Smooth muscle cell (in vitro differentiated cells): Measurements from ENCODE around the gene MT1A. TPM values are rescaled to one million over a fixed set of nuclear protein-coding genes. Genes with fewer than 3 reads are reported as not detected.
"Not testable (repeated sequence)": the region's sequence is repeated elsewhere in the genome, so short reads cannot be mapped to it uniquely, and the experiment has no call there.

Experiments used
- DNase-seq: peaks from one replicate; lab custom pipeline; 2025; ENCODE audit not compliant: unreplicated experiment; lab: John Stamatoyannopoulos, UW
- H2AFZ ChIP-seq: fragments of 200-600 bp; sonication (generic); 2 replicates; pipeline ENCODE4 v1.6.0; 2016; ENCODE audit warnings: antibody characterized with exemption, low read depth, mild to moderate bottlenecking
- H3F3A ChIP-seq: fragments of 200-600 bp; sonication (generic); 2 replicates; pipeline ENCODE4 v1.6.0; 2017; ENCODE audit warnings: antibody characterized with exemption, low read depth
- H3K27ac ChIP-seq: fragments of 200-600 bp; sonication (generic); 2 replicates; pipeline ENCODE4 v1.5.1; 2016; ENCODE audit warnings: low read depth, mild to moderate bottlenecking
- H3K27me3 ChIP-seq: fragments of 200-600 bp; sonication (generic); 2 replicates; pipeline ENCODE4 v1.6.1; 2016; ENCODE audit warnings: low read depth, mild to moderate bottlenecking
- H3K36me3 ChIP-seq: fragments of 200-600 bp; sonication (generic); 2 replicates; pipeline ENCODE4 v1.5.1; 2016; ENCODE audit warnings: low read depth
- H3K4me1 ChIP-seq: fragments of 200-600 bp; sonication (generic); 2 replicates; pipeline ENCODE4 v1.5.1; 2016; ENCODE audit warnings: low read depth
- H3K4me2 ChIP-seq: fragments of 200-600 bp; sonication (generic); 2 replicates; pipeline ENCODE4 v1.6.0; 2016; ENCODE audit warnings: mild to moderate bottlenecking
- H3K4me3 ChIP-seq: fragments of 200-600 bp; sonication (generic); 2 replicates; pipeline ENCODE4 v1.5.1; 2016; ENCODE audit warnings: mild to moderate bottlenecking
- H3K79me2 ChIP-seq: fragments of 200-600 bp; sonication (generic); 2 replicates; pipeline ENCODE4 v1.6.0; 2016; ENCODE audit warnings: low read depth, mild to moderate bottlenecking
- H3K9ac ChIP-seq: fragments of 200-600 bp; sonication (generic); 2 replicates; pipeline ENCODE4 v1.6.0; 2016; ENCODE audit warnings: low read depth
- H3K9me3 ChIP-seq: fragments of 200-600 bp; sonication (generic); replicated peaks from 2 replicates; pipeline ENCODE4 v1.5.1; 2016; ENCODE audit warnings: low read depth
- H4K20me1 ChIP-seq: fragments of 200-600 bp; sonication (generic); 2 replicates; pipeline ENCODE4 v1.6.0; 2016; ENCODE audit warnings: low read depth
- WGBS: methylation state at CpG from one replicate; pipeline ENCODE4 v1.1.7; 2016; ENCODE audit warnings: low lambda C conversion rate; 5-methylcytosine and 5-hydroxymethylcytosine counted together
- polyA plus RNA-seq: library from polyadenylated mRNA; unstranded; fragments of >200 nt; fragmentation: Nextera tagmentation; extraction: Ambion mirVana; gene quantifications from 2 replicates; pipeline ENCODE4 v1.2.1, GENCODE V29; 2016
- total RNA-seq: library from RNA; depleted of rRNA; stranded (reverse); fragments of >200 nt; gene quantifications from 2 replicates; pipeline ENCODE4 v1.2.3, GENCODE V29; 2014
- TF ChIP-seq, protein P1 (sequence below): fragments of 200-600 bp; sonication (generic); IDR thresholded peaks from 2 replicates; pipeline ENCODE4 v1.5.1; 2017; ENCODE audit warnings: borderline replicate concordance, mild to moderate bottlenecking, antibody characterized with exemption; ENCODE audit not compliant: insufficient read depth, poor library complexity, severe bottlenecking

MT1A gene
- total and polyA plus RNA-seq, 2 experiments from 2014 or later, result not detected

DNA sequence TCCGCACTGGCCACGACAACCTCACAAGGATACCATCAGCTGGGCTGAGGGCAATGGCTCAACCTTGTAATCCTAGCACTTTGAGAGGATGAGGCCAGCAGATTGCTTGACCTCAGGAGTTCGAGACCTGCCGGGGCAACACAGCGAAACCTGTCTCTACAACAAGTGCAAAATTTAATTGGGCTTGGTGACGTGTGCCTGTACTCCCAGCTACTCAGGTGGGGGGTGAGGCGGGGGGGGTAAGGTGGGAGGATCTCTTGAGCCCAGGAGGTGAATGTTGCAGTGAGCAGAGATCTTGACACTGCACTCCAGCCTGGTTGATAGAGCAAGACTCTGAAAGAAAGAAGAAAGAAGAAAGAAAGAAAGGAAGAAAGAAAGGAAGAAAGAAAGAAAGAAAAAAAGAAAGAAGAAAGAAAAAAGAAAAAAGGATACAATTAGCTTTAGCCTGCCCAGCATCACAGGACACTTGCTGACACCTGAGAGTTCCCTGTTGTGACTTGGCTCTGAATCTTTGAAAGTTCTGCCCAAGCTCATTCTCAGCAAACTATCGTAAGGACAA is 18.0 kb upstream of the MT1A start:
- peaks cover under 1% of the 10 kb centered on the region for H3K4me1 ChIP-seq
- no peak overlapping the region for H2AFZ ChIP-seq
- H4K20me1 ChIP-seq, result no peaks in the 10 kb centered on the region
- 85% methylated on average over 8 of the region's 8 CpGs for WGBS
- no peak for DNase-seq
- H3K27me3 ChIP-seq, result peaks cover 50% of the 10 kb centered on the region
- H3K4me2 ChIP-seq, result no peak overlapping the region
- no peak overlapping the region for H3K9ac ChIP-seq
- no peaks in the 10 kb centered on the region for H3K9me3 ChIP-seq
- H3K4me3 ChIP-seq, result no peak overlapping the region
- no peaks in the 10 kb centered on the region for H3F3A ChIP-seq
- H3K79me2 ChIP-seq, result no peaks in the 10 kb centered on the region
- H3K36me3 ChIP-seq, result no peaks in the 10 kb centered on the region
- no peak overlapping the region for H3K27ac ChIP-seq
- TF ChIP-seq, protein P1, sequence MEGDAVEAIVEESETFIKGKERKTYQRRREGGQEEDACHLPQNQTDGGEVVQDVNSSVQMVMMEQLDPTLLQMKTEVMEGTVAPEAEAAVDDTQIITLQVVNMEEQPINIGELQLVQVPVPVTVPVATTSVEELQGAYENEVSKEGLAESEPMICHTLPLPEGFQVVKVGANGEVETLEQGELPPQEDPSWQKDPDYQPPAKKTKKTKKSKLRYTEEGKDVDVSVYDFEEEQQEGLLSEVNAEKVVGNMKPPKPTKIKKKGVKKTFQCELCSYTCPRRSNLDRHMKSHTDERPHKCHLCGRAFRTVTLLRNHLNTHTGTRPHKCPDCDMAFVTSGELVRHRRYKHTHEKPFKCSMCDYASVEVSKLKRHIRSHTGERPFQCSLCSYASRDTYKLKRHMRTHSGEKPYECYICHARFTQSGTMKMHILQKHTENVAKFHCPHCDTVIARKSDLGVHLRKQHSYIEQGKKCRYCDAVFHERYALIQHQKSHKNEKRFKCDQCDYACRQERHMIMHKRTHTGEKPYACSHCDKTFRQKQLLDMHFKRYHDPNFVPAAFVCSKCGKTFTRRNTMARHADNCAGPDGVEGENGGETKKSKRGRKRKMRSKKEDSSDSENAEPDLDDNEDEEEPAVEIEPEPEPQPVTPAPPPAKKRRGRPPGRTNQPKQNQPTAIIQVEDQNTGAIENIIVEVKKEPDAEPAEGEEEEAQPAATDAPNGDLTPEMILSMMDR, result no peak

DNA sequence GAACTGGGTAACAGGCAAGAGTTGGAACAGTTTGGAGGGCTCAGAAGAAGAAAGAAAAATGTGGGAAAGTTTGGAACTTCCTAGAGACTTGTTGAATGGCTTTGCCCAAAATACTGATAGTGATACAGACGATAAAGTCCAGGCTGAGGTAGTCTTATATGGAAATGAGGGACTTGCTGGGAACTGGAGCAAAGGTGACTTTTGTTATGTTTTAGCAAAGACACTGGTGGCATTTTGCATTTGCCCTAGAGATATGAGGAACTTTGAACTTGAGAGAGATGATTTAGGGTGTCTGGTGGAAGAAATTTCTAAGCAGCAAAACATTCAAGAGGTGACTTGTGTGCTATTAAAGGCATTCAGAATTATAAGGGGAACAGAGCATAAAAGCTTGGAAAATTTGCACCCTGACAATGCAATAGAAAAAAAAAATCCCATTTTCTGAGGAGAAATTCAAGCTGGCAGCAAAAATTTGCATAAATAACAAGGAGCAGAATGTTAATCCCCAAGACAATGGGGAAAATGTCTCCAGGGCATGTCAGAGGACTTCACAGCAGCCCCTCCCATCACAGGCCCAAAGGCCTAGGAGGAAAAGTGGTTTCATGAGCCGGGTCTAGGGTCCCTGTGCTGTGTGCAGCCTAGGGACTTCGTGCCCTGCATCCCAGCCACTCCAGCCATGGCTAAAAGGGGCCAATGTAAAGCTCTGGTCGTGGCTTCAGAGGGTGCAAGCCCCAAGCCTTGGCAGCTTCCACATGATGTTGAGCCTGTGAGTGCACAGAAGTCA is 16.6 kb upstream of the MT1A start:
- H3K4me2 ChIP-seq, DNase-seq, H2AFZ ChIP-seq, H3K9ac ChIP-seq, H3K4me3 ChIP-seq, H3F3A ChIP-seq, H3K36me3 ChIP-seq, H3K27ac ChIP-seq, H4K20me1 ChIP-seq, H3K9me3 ChIP-seq, H3K79me2 ChIP-seq: not testable (repeated sequence)
- Histone ChIP-seq H3K27me3 (peaks cover 42% of the 10 kb centered on the region), H3K4me1 (peaks cover 10% of the 10 kb centered on the region)
- WGBS, result 63% methylated on average over 4 of the region's 4 CpGs

DNA sequence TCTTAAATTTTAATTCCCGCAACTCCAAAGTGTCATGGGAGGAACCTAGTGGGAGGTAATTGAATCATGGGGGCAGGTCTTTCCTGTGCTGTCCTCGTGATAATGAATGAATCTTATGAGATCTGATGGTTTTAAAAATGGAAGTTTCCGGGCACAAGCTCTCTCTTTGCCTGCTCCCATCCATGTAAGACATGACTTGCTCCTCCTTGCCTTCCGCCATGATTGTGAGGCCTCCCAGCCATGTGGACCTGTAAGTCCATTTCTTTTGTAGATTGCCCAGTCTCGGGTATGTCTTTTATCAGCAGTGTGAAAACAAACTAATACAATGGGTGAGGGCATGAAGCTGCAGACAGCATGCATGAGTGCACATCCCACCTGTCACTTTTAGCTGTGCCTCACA is 15.3 kb upstream of the MT1A start:
- H3K9ac ChIP-seq, H3K4me2 ChIP-seq, H3K4me3 ChIP-seq, H3K27ac ChIP-seq, H4K20me1 ChIP-seq, H3F3A ChIP-seq, H2AFZ ChIP-seq, DNase-seq, H3K36me3 ChIP-seq, H3K9me3 ChIP-seq, H3K79me2 ChIP-seq: not testable (repeated sequence)
- Histone ChIP-seq H3K4me1 (peaks cover 10% of the 10 kb centered on the region), H3K27me3 (peaks cover 29% of the 10 kb centered on the region)
- WGBS, result 93% methylated on average over 5 of the region's 5 CpGs

DNA sequence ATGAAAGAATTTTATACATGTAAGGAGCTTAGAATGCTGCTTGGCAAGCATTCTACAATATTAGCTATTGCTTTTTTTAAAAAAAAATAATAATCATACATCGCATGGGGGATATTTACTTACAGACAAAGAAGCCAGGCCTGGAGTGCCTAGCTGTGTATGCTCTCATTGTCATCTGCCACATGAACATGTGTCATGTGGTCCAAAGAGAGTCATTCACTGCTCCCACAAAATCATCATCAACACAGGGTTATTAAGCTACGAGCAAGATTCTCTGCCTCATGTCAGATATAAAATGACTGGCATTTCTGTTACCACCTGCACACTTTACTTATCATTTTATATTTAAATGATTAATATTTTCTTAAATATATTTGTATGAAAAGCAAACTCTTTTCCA is 14.8 kb upstream of the MT1A start:
- H3K4me3 ChIP-seq, result no peak overlapping the region
- 96% methylated on average over 2 of the region's 2 CpGs for WGBS
- no peaks in the 10 kb centered on the region for H3K9me3 ChIP-seq
- H3K27ac ChIP-seq, result no peak overlapping the region
- H3K4me2 ChIP-seq, result no peak overlapping the region
- DNase-seq, result no peak
- no peak overlapping the region for H2AFZ ChIP-seq
- H3K79me2 ChIP-seq, result no peaks in the 10 kb centered on the region
- no peaks in the 10 kb centered on the region for H4K20me1 ChIP-seq
- H3F3A ChIP-seq, result peaks cover 3% of the 10 kb centered on the region
- TF ChIP-seq, protein P1, result no peak
- H3K27me3 ChIP-seq, result peaks cover 24% of the 10 kb centered on the region
- peaks cover 10% of the 10 kb centered on the region for H3K4me1 ChIP-seq
- H3K9ac ChIP-seq, result no peak overlapping the region
- H3K36me3 ChIP-seq, result no peaks in the 10 kb centered on the region
